IMR-90 (cell line): ENCODE data around the gene MDM4. TPM values are rescaled to one million over a fixed set of nuclear protein-coding genes. Genes with fewer than 3 reads are reported as not detected.

Experiments
- ATAC-seq: fragments of 200-7000 bp; cut with Tn5 transposase; 2 replicates; pipeline ENCODE4 v1.9.1; 2020; ENCODE audit warnings: low read depth, mild to moderate bottlenecking, moderate library complexity
- BruUV-seq: library from RNA; stranded (reverse); fragments of 400-500 nt; replicated peaks from 2 replicates; lab custom pipeline; 2021; lab: Mats Ljungman, UMichigan
- CTCF ChIA-PET: fragments of 300-600 bp; formaldehyde crosslinking; extraction: SDS; loops from one replicate; lab custom pipeline; 2021; ENCODE audit warnings: antibody characterized with exemption; lab: Yijun Ruan, JAX
- POLR2A ChIA-PET: fragments of 300-600 bp; sonication (Branson Sonifier 250); formaldehyde crosslinking; loops from one replicate; lab custom pipeline; 2022; ENCODE audit warnings: antibody characterized with exemption; ENCODE audit not compliant: unreplicated experiment; lab: Charles Lee
- DNase-seq: peaks from one replicate; pipeline ENCODE4 v3.0.0; 2013
- H2AFZ ChIP-seq: replicated peaks from 2 replicates; pipeline ENCODE3; 2013; ENCODE audit warnings: low read length, mild to moderate bottlenecking; ENCODE audit not compliant: poor library complexity
- H2AK5ac ChIP-seq: 2 replicates; pipeline ENCODE4 v1.6.1; 2013; ENCODE audit warnings: low read depth, low read length, inconsistent platforms
- H2AK9ac ChIP-seq: replicated peaks from 2 replicates; pipeline ENCODE3; 2013; ENCODE audit warnings: mild to moderate bottlenecking, low read depth, low read length, moderate library complexity; ENCODE audit not compliant: poor library complexity
- H2BK120ac ChIP-seq: 2 replicates; pipeline ENCODE4 v1.6.1; 2013; ENCODE audit warnings: low read depth, low read length, inconsistent platforms
- H2BK15ac ChIP-seq: 3 replicates; pipeline ENCODE4 v1.6.1; 2013; ENCODE audit warnings: low read depth, low read length, inconsistent platforms
- H2BK20ac ChIP-seq: 2 replicates; pipeline ENCODE4 v1.6.1; 2013; ENCODE audit warnings: low read depth, mild to moderate bottlenecking, inconsistent platforms, low read length, moderate library complexity
- H2BK5ac ChIP-seq: 2 replicates; pipeline ENCODE4 v1.6.1; 2013; ENCODE audit warnings: mild to moderate bottlenecking, low read depth, low read length, inconsistent platforms; ENCODE audit not compliant: poor library complexity, severe bottlenecking
- H3K14ac ChIP-seq: replicated peaks from 2 replicates; pipeline ENCODE4 v1.6.1; 2013; ENCODE audit warnings: low read depth, low read length, inconsistent platforms
- H3K18ac ChIP-seq: 2 replicates; pipeline ENCODE4 v1.6.1; 2013; ENCODE audit warnings: low read depth, low read length, control low read depth
- H3K23ac ChIP-seq: 2 replicates; pipeline ENCODE4 v1.6.1; 2013; ENCODE audit warnings: low read depth, low read length, inconsistent platforms
- H3K27ac ChIP-seq: 2 replicates; pipeline ENCODE4 v1.5.1; 2013; ENCODE audit warnings: mild to moderate bottlenecking, control low read depth, low read length; ENCODE audit not compliant: insufficient read depth
- H3K27me3 ChIP-seq: 2 replicates; pipeline ENCODE4 v1.6.1; 2013; ENCODE audit warnings: low read length; ENCODE audit not compliant: control insufficient read depth, insufficient read depth
- H3K36me3 ChIP-seq: 2 replicates; pipeline ENCODE4 v1.6.1; 2013; ENCODE audit warnings: low read length, mixed read lengths; ENCODE audit not compliant: control insufficient read depth, insufficient read depth
- H3K4ac ChIP-seq: 2 replicates; pipeline ENCODE4 v1.6.1; 2013; ENCODE audit warnings: low read depth, low read length, inconsistent platforms
- H3K4me1 ChIP-seq: 2 replicates; pipeline ENCODE4 v1.6.1; 2013; ENCODE audit warnings: low read length, mixed read lengths; ENCODE audit not compliant: control insufficient read depth, insufficient read depth
- H3K4me2 ChIP-seq: 2 replicates; pipeline ENCODE4 v1.6.1; 2013; ENCODE audit warnings: low read depth, mild to moderate bottlenecking, control low read depth, low read length, moderate library complexity
- H3K4me3 ChIP-seq: 2 replicates; pipeline ENCODE4 v1.5.1; 2013; ENCODE audit warnings: low read depth, mild to moderate bottlenecking, control low read depth, low read length, moderate library complexity; ENCODE audit not compliant: insufficient read depth
- H3K56ac ChIP-seq: 2 replicates; pipeline ENCODE4 v1.6.1; 2013; ENCODE audit warnings: low read length, inconsistent platforms; ENCODE audit not compliant: insufficient read depth; ENCODE audit errors: extremely low read depth
- H3K79me1 ChIP-seq, 2 experiments: 2 replicates each; pipeline ENCODE4 v1.6.1; 2013; ENCODE audit warnings: low read length in 2 of 2, inconsistent platforms in 1 of 2, low read depth in 1 of 2
- H3K9ac ChIP-seq: 2 replicates; pipeline ENCODE4 v1.6.1; 2013; ENCODE audit warnings: low read depth, low read length, control low read depth
- H3K9me1 ChIP-seq: 2 replicates; pipeline ENCODE4 v1.6.1; 2013; ENCODE audit warnings: low read length, inconsistent platforms; ENCODE audit not compliant: insufficient read depth
- H3K9me3 ChIP-seq: 2 replicates; pipeline ENCODE4 v1.6.1; 2013; ENCODE audit warnings: low read length; ENCODE audit not compliant: control insufficient read depth, insufficient read depth
- H4K20me1 ChIP-seq: 2 replicates; pipeline ENCODE4 v1.6.1; 2013; ENCODE audit warnings: low read length, inconsistent platforms; ENCODE audit not compliant: insufficient read depth
- H4K5ac ChIP-seq: 2 replicates; pipeline ENCODE4 v1.6.1; 2013; ENCODE audit warnings: mild to moderate bottlenecking, low read depth, low read length, control low read depth
- H4K8ac ChIP-seq, 2 experiments: 2 replicates each; pipeline ENCODE4 v1.6.1; 2013; ENCODE audit warnings: low read depth in 2 of 2, low read length in 2 of 2, control low read depth in 1 of 2, inconsistent platforms in 1 of 2
- H4K91ac ChIP-seq: 2 replicates; pipeline ENCODE4 v1.6.1; 2013; ENCODE audit warnings: low read depth, low read length, inconsistent platforms; ENCODE audit not compliant: insufficient read depth
- CEBPB ChIP-seq: IDR thresholded peaks from 2 replicates; pipeline ENCODE4 v1.6.1; 2012; ENCODE audit warnings: low read depth, low read length, improper control_type of control experiment
- MAFK ChIP-seq: IDR thresholded peaks from 2 replicates; pipeline ENCODE4 v1.6.1; 2012; ENCODE audit warnings: low read depth, low read length, improper control_type of control experiment
- dilution Hi-C: fragments of 300-500 bp; cut with HindIII; formaldehyde crosslinking; loops from one replicate; pipeline ENCODE4 v1.14.3; 2018; ENCODE audit warnings: low sequenced_read_pairs; ENCODE audit not compliant: unreplicated experiment
- in situ Hi-C: fragments of 300-500 bp; cut with MboI; formaldehyde crosslinking; loops from 3 replicates; pipeline ENCODE4 v1.14.3; 2019; ENCODE audit warnings: low sequenced_read_pairs, inconsistent platforms, mixed read lengths
- intact Hi-C: fragments of 100-400 bp; cut with micrococcal nuclease; formaldehyde crosslinking; loops from 2 replicates; pipeline ENCODE4 v1.10.0; 2022
- polyA plus RNA-seq, 3 experiments: library from polyadenylated mRNA; depleted of rRNA; stranded (reverse); fragments of >200 nt; gene quantifications; 2 replicates each; pipeline ENCODE4 v1.2.3, GENCODE V29; 2012; ENCODE audit warnings: low replicate concordance in 1 of 3
- total RNA-seq: library from RNA; depleted of rRNA; stranded (reverse); fragments of >200 nt; gene quantifications from 2 replicates; pipeline ENCODE4 v1.2.3, GENCODE V29; 2012

MDM4 gene
- total and polyA plus RNA-seq, 2 of the 4 experiments (the other 2 are of a cell fraction), result 7.4 to 20.1 TPM

GRCh38 chr1:204491655-204492054 is 24.6 kb upstream of the MDM4 start:
- H4K5ac ChIP-seq, result no peak overlapping the region
- H3K18ac ChIP-seq, result no peak overlapping the region
- H3K4ac ChIP-seq, result no peak overlapping the region
- TF ChIP-seq CEBPB, result no peak
- peak; percentile 88 for TF ChIP-seq MAFK
- H3K4me3 ChIP-seq, result no peak overlapping the region
- no peak overlapping the region for H4K91ac ChIP-seq
- H3K9ac ChIP-seq, result no peak overlapping the region
- no peak overlapping the region for H3K14ac ChIP-seq
- no peak overlapping the region for H2BK120ac ChIP-seq
- no peaks in the 10 kb centered on the region; the same call in 1 of the 2 replicates for H3K9me1 ChIP-seq
- in situ Hi-C loops (no loop called here), intact Hi-C loops (no loop called here), dilution Hi-C loops (no loop called here)
- H2AK9ac ChIP-seq, result no peak overlapping the region
- peaks cover 12% of the 10 kb centered on the region; the same call in 1 of the 2 replicates for H3K27me3 ChIP-seq
- H3K56ac ChIP-seq, result no peak overlapping the region
- no peak overlapping the region for H3K4me2 ChIP-seq
- H2AK5ac ChIP-seq, result no peak overlapping the region
- no peak overlapping the region for H3K27ac ChIP-seq
- no peak overlapping the region for H3K23ac ChIP-seq
- peaks cover 3% of the 10 kb centered on the region; the same call in 1 of the 2 replicates for H3K4me1 ChIP-seq
- H4K20me1 ChIP-seq, result no peaks in the 10 kb centered on the region; the same call in 1 of the 2 replicates
- H2AFZ ChIP-seq, result no peak overlapping the region
- BruUV-seq, result no TSS peak
- DNase-seq (no peak), ATAC-seq (no peak)
- ChIA-PET CTCF (interaction anchor here (3.8 kb wide), 1 partner anchor 45 kb away, joined by 22 read pairs; no protein-coding TSS in a partner anchor), POLR2A (no interaction called here)
- H3K79me1 ChIP-seq, result peaks cover 0 to 3% of the 10 kb centered on the region in 2 experiments; a peak in 2 of 4 replicates
- H3K36me3 ChIP-seq, result no peaks in the 10 kb centered on the region
- no peak overlapping the region for H2BK5ac ChIP-seq
- no peaks in the 10 kb centered on the region for H3K9me3 ChIP-seq
- H2BK20ac ChIP-seq, result no peak overlapping the region
- no peak overlapping the region for H2BK15ac ChIP-seq
- no peak overlapping the region for H4K8ac ChIP-seq
